HepG2 (cell line): ENCODE measurements around the gene NUCB1.

ENCODE experiments used
- ATF7 ChIP-seq, 2 experiments: fragments of 450-650 bp in 1 of 2; sonication (generic) in 1 of 2; formaldehyde crosslinking in 1 of 2; IDR thresholded peaks; 2 replicates each; pipeline versions ENCODE4 v1.4.0 to v1.6.1; 2016 to 2020; ENCODE audit warnings: antibody characterized with exemption in 1 of 2, mild to moderate bottlenecking in 1 of 2, missing genetic modification reagents in 1 of 2
- CCDC6 ChIP-seq: sonication (generic); formaldehyde crosslinking; IDR thresholded peaks from 2 replicates; pipeline ENCODE4 v1.8.1; 2022; ENCODE audit warnings: mild to moderate bottlenecking, missing genetic modification reagents, moderate library complexity
- CEBPB ChIP-seq: IDR thresholded peaks from 2 replicates; pipeline ENCODE4 v1.6.1; 2011; ENCODE audit warnings: low read depth, low read length, improper control_type of control experiment, borderline replicate concordance
- KAT7 ChIP-seq: IDR thresholded peaks from 2 replicates; pipeline ENCODE4 v1.6.1; 2018; ENCODE audit warnings: borderline replicate concordance, missing compliant biosample characterization
- KDM2A ChIP-seq: sonication (generic); formaldehyde crosslinking; IDR thresholded peaks from 2 replicates; pipeline ENCODE4 v1.4.0; 2020; ENCODE audit warnings: low read depth, missing genetic modification reagents, borderline replicate concordance
- SETDB1 ChIP-seq: sonication (generic); formaldehyde crosslinking; IDR thresholded peaks from 2 replicates; pipeline ENCODE4 v1.5.1; 2020; ENCODE audit warnings: missing genetic modification reagents, mild to moderate bottlenecking, borderline replicate concordance
- SUZ12 ChIP-seq: fragments of 150-350 bp; IDR thresholded peaks from 2 replicates; pipeline ENCODE4 v1.6.1; 2014; ENCODE audit warnings: low read depth, low read length
- ZNF772 ChIP-seq: sonication (generic); formaldehyde crosslinking; IDR thresholded peaks from 2 replicates; pipeline ENCODE4 v1.5.0; 2020; ENCODE audit warnings: mild to moderate bottlenecking, missing genetic modification reagents

- TF ChIP-seq SUZ12 (no peak), CEBPB (no peak), KDM2A (CRISPR knock-in tag) (no peak), CCDC6 (CRISPR knock-in tag) (no peak), ZNF772 (CRISPR knock-in tag) (no peak), KAT7 (CRISPR knock-in tag) (no peak), SETDB1 (CRISPR knock-in tag) (no peak), ATF7 (IDR thresholded peaks at IDR 0.05) (no peak), ATF7 (CRISPR knock-in tag; IDR thresholded peaks at IDR 0.05) (no peak)
Observed at GRCh38 chr19:48890551-48890950, 9.6 kb upstream of the NUCB1 start.
